Measurements from ENCODE around the gene YBX2.
"Not testable (repeated sequence)": the region's sequence is repeated elsewhere in the genome, so short reads cannot be mapped to it uniquely, and the experiment has no call there.

Gene YBX2

DNA sequence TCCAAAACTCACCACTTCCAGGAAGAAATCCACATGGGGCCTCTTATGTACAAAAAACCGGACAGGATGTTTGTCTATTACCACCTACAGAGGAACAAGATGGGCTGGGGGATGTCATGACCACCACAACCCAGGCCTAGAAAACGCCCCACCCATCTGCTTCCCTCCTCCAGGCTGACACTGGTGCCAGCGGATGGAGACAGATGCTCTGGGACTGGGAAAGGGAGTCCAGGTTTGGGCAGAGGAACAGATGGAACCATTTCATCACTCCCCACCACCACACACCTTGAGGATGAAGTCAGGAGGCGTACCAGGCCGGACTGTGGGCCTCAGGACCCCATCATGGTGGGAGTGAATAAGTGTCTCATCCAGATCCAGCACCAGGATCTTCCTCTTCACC lies 47.7 kb downstream of the YBX2 start (continued):
- TF ChIP-seq ZNF248 (tag by site-specific recombination; IDR thresholded peaks at IDR 0.05) (no peak), ZNF416 (tag by site-specific recombination; IDR thresholded peaks at IDR 0.05) (no peak)

- CTCF ChIA-PET = interaction anchor here (3.1 to 5.2 kb wide), 2 partner anchors 24 to 52 kb away, joined by 14 to 33 read pairs; partner anchors contain the start of genes ACADVL and DLG4
- POLR2A ChIA-PET; H3K27ac ChIP-seq (ENCODE audit: extremely low read depth, low read depth, low read length); H3K9me3 ChIP-seq (ENCODE audit: control insufficient read depth, insufficient read depth, low read depth, low read length); H3K4me3 ChIP-seq (ENCODE audit: low read depth, low read length); H3K4me1 ChIP-seq (ENCODE audit: control insufficient read depth, insufficient read depth, low read length): not testable (repeated sequence)
- peaks cover 27 to 55% of the 10 kb centered on the region in 2 experiments for H3K36me3 ChIP-seq (ENCODE audit: control insufficient read depth in 2 of 2, insufficient read depth in 1 of 2, low read length in 2 of 2)
Measured at GRCh38 chr17:7243838-7244237, 50.6 kb downstream of the YBX2 start.

DNA sequence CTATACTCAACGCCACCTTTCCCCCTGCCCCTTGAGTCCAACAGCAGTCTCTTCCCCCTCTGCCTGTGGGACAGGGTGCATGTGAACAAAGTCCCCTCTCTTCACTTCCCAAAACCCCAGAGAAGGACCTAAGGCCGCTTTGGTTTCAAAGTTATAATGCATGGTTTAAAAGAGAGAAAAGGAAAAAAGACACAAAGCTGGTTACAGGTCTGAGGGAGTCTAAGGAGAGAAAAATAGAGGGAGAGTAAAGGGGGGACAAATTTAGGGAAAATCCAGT lies 51.0 kb downstream of the YBX2 start:
- peaks cover 6% of the 10 kb centered on the region for H3K4me1 ChIP-seq (ENCODE audit: control insufficient read depth, insufficient read depth, low read length)
- H3K4me3 ChIP-seq (ENCODE audit: low read depth, low read length) = peak overlapping the region; percentile 82
- H3K36me3 ChIP-seq (ENCODE audit: control insufficient read depth in 2 of 2, insufficient read depth in 1 of 2, low read length in 2 of 2) = peaks cover 27 to 53% of the 10 kb centered on the region in 2 experiments
- CTCF ChIA-PET = interaction anchor here (1.3 to 5.2 kb wide), 3 partner anchors 11 to 53 kb away, joined by 3 to 33 read pairs (median 14); partner anchors contain the start of genes ACADVL and DLG4
- peak overlapping the region; percentile 91 for H3K27ac ChIP-seq (ENCODE audit: extremely low read depth, low read depth, low read length)
- POLR2A ChIA-PET = interaction anchor here (0.6 to 14.2 kb wide), 13 partner anchors 8 to 443 kb away, joined by 3 to 284 read pairs (median 7); partner anchors contain the start of genes ACADVL, CTDNEP1, DLG4 and DVL2
- H3K9me3 ChIP-seq (ENCODE audit: control insufficient read depth, insufficient read depth, low read depth, low read length) = no peaks in the 10 kb centered on the region
- no peak for TF ChIP-seq WT1 (tag by site-specific recombination; IDR thresholded peaks at IDR 0.05)
- no peak for TF ChIP-seq ZNF837 (tag by site-specific recombination; IDR thresholded peaks at IDR 0.05)
- no peak for TF ChIP-seq BCL11B (tag by site-specific recombination; IDR thresholded peaks at IDR 0.05; ENCODE audit: low read depth)
- no peak for TF ChIP-seq GLIS2 (tag by site-specific recombination; IDR thresholded peaks at IDR 0.05)
- TF ChIP-seq, protein P1, sequence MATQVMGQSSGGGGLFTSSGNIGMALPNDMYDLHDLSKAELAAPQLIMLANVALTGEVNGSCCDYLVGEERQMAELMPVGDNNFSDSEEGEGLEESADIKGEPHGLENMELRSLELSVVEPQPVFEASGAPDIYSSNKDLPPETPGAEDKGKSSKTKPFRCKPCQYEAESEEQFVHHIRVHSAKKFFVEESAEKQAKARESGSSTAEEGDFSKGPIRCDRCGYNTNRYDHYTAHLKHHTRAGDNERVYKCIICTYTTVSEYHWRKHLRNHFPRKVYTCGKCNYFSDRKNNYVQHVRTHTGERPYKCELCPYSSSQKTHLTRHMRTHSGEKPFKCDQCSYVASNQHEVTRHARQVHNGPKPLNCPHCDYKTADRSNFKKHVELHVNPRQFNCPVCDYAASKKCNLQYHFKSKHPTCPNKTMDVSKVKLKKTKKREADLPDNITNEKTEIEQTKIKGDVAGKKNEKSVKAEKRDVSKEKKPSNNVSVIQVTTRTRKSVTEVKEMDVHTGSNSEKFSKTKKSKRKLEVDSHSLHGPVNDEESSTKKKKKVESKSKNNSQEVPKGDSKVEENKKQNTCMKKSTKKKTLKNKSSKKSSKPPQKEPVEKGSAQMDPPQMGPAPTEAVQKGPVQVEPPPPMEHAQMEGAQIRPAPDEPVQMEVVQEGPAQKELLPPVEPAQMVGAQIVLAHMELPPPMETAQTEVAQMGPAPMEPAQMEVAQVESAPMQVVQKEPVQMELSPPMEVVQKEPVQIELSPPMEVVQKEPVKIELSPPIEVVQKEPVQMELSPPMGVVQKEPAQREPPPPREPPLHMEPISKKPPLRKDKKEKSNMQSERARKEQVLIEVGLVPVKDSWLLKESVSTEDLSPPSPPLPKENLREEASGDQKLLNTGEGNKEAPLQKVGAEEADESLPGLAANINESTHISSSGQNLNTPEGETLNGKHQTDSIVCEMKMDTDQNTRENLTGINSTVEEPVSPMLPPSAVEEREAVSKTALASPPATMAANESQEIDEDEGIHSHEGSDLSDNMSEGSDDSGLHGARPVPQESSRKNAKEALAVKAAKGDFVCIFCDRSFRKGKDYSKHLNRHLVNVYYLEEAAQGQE (tag by site-specific recombination; IDR thresholded peaks at IDR 0.05) = no peak
- TF ChIP-seq, protein P2, sequence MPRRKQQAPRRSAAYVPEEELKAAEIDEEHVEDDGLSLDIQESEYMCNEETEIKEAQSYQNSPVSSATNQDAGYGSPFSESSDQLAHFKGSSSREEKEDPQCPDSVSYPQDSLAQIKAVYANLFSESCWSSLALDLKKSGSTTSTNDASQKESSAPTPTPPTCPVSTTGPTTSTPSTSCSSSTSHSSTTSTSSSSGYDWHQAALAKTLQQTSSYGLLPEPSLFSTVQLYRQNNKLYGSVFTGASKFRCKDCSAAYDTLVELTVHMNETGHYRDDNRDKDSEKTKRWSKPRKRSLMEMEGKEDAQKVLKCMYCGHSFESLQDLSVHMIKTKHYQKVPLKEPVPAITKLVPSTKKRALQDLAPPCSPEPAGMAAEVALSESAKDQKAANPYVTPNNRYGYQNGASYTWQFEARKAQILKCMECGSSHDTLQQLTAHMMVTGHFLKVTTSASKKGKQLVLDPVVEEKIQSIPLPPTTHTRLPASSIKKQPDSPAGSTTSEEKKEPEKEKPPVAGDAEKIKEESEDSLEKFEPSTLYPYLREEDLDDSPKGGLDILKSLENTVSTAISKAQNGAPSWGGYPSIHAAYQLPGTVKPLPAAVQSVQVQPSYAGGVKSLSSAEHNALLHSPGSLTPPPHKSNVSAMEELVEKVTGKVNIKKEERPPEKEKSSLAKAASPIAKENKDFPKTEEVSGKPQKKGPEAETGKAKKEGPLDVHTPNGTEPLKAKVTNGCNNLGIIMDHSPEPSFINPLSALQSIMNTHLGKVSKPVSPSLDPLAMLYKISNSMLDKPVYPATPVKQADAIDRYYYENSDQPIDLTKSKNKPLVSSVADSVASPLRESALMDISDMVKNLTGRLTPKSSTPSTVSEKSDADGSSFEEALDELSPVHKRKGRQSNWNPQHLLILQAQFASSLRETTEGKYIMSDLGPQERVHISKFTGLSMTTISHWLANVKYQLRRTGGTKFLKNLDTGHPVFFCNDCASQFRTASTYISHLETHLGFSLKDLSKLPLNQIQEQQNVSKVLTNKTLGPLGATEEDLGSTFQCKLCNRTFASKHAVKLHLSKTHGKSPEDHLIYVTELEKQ (tag by site-specific recombination; IDR thresholded peaks at IDR 0.05; ENCODE audit: borderline replicate concordance) = no peak
- no peak for TF ChIP-seq KLF1 (tag by site-specific recombination; IDR thresholded peaks at IDR 0.05)
- TF ChIP-seq, protein P3, sequence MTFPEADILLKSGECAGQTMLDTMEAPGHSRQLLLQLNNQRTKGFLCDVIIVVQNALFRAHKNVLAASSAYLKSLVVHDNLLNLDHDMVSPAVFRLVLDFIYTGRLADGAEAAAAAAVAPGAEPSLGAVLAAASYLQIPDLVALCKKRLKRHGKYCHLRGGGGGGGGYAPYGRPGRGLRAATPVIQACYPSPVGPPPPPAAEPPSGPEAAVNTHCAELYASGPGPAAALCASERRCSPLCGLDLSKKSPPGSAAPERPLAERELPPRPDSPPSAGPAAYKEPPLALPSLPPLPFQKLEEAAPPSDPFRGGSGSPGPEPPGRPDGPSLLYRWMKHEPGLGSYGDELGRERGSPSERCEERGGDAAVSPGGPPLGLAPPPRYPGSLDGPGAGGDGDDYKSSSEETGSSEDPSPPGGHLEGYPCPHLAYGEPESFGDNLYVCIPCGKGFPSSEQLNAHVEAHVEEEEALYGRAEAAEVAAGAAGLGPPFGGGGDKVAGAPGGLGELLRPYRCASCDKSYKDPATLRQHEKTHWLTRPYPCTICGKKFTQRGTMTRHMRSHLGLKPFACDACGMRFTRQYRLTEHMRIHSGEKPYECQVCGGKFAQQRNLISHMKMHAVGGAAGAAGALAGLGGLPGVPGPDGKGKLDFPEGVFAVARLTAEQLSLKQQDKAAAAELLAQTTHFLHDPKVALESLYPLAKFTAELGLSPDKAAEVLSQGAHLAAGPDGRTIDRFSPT (tag by site-specific recombination; IDR thresholded peaks at IDR 0.05) = no peak
- no peak for TF ChIP-seq KLF16 (tag by site-specific recombination; IDR thresholded peaks at IDR 0.05)
- no peak for TF ChIP-seq ZFP69B (tag by site-specific recombination; IDR thresholded peaks at IDR 0.05)
- TF ChIP-seq, protein P4, sequence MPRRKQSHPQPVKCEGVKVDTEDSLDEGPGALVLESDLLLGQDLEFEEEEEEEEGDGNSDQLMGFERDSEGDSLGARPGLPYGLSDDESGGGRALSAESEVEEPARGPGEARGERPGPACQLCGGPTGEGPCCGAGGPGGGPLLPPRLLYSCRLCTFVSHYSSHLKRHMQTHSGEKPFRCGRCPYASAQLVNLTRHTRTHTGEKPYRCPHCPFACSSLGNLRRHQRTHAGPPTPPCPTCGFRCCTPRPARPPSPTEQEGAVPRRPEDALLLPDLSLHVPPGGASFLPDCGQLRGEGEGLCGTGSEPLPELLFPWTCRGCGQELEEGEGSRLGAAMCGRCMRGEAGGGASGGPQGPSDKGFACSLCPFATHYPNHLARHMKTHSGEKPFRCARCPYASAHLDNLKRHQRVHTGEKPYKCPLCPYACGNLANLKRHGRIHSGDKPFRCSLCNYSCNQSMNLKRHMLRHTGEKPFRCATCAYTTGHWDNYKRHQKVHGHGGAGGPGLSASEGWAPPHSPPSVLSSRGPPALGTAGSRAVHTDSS (tag by site-specific recombination; IDR thresholded peaks at IDR 0.05) = no peak
- no peak for TF ChIP-seq ZNF23 (tag by site-specific recombination; IDR thresholded peaks at IDR 0.05; ENCODE audit: borderline replicate concordance)
- TF ChIP-seq ZNF302 (tag by site-specific recombination; IDR thresholded peaks at IDR 0.05; ENCODE audit: low read depth) = no peak
- no peak for TF ChIP-seq ZSCAN16 (tag by site-specific recombination; IDR thresholded peaks at IDR 0.05)
- no peak for TF ChIP-seq ZNF132 (tag by site-specific recombination; IDR thresholded peaks at IDR 0.05; ENCODE audit: borderline replicate concordance)
- TF ChIP-seq ZNF280D (tag by site-specific recombination; IDR thresholded peaks at IDR 0.05) = no peak
- no peak for TF ChIP-seq ZNF311 (tag by site-specific recombination; IDR thresholded peaks at IDR 0.05; ENCODE audit: borderline replicate concordance)
- TF ChIP-seq ZNF404 (tag by site-specific recombination; IDR thresholded peaks at IDR 0.05) = no peak

Data from HEK293 (cell line).